Endothelial cell of umbilical vein (primary cell): ENCODE data around the gene ERLIN1. TPM values are rescaled to one million over a fixed set of nuclear protein-coding genes. Genes with fewer than 3 reads are reported as not detected.

ENCODE experiments used
- BruUV-seq: library from RNA; stranded (reverse); fragments of 400-500 nt; replicated peaks from 2 replicates; lab custom pipeline; 2021; lab: Mats Ljungman, UMichigan
- CTCF ChIA-PET: fragments of 300-600, 350-600 bp; sonication (Branson Sonifier 250); formaldehyde crosslinking; loops from one replicate; lab custom pipeline; 2021; ENCODE audit warnings: antibody characterized with exemption, inconsistent platforms; lab: Charles Lee
- POLR2A ChIA-PET: fragments of 300-600, 350-600 bp; sonication (Branson Sonifier 250); formaldehyde crosslinking; loops from one replicate; lab custom pipeline; 2021; ENCODE audit warnings: antibody characterized with exemption, inconsistent platforms; lab: Charles Lee
- DNase-seq: peaks from one replicate; pipeline ENCODE4 v3.0.0-alpha.2; 2011; ENCODE audit warnings: low read depth, low spot score
- FAIRE-seq: peaks from 2 replicates; lab custom pipeline; 2011; peaks lifted over from hg19 to GRCh38; lab: Jason Lieb, UNC
- H2AFZ ChIP-seq: 2 replicates; pipeline ENCODE4 v1.6.0; 2012; ENCODE audit warnings: low read depth, low read length, control low read depth, inconsistent platforms
- H3K27ac ChIP-seq: 2 replicates; pipeline ENCODE4 v1.5.1; 2011; ENCODE audit warnings: low read depth, mild to moderate bottlenecking, control low read depth, low read length, moderate library complexity; ENCODE audit not compliant: insufficient read depth
- H3K27me3 ChIP-seq, 2 experiments: 2 replicates each; pipeline versions ENCODE4 v1.6.0 to v1.6.1; 2011; ENCODE audit warnings: low read length in 2 of 2, mixed read lengths in 1 of 2; ENCODE audit not compliant: control insufficient read depth in 2 of 2, insufficient read depth in 2 of 2
- H3K36me3 ChIP-seq, 2 experiments: 2 replicates in 1 of 2; 3 replicates in 1 of 2; pipeline ENCODE4 v1.5.1; 2011; ENCODE audit warnings: low read length in 2 of 2, mild to moderate bottlenecking in 1 of 2, moderate library complexity in 1 of 2; ENCODE audit not compliant: control insufficient read depth in 2 of 2, insufficient read depth in 2 of 2; ENCODE audit errors: extremely low read depth in 1 of 2
- H3K4me1 ChIP-seq: 3 replicates; pipeline ENCODE4 v1.5.1; 2011; ENCODE audit warnings: mild to moderate bottlenecking, low read length; ENCODE audit not compliant: control insufficient read depth, insufficient read depth; ENCODE audit errors: extremely low read depth
- H3K4me2 ChIP-seq: 2 replicates; pipeline ENCODE4 v1.6.1; 2011; ENCODE audit warnings: low read length, control low read depth, mixed read lengths; ENCODE audit not compliant: insufficient read depth
- H3K4me3 ChIP-seq, 3 experiments: fragments of 200-600 bp in 1 of 3; sonication (generic), shearing (Covaris generic) in 1 of 3; replicated peaks in 1 of 3; 2 replicates each; pipeline ENCODE4 v1.5.1; 2011 to 2016; ENCODE audit warnings: control low read depth in 3 of 3, low read length in 3 of 3, mild to moderate bottlenecking in 2 of 3, inconsistent platforms in 1 of 3, low read depth in 1 of 3, moderate library complexity in 1 of 3; ENCODE audit not compliant: insufficient read depth in 1 of 3
- H3K79me2 ChIP-seq: 2 replicates; pipeline ENCODE4 v1.6.0; 2012; ENCODE audit warnings: low read length, inconsistent platforms; ENCODE audit not compliant: control insufficient read depth, insufficient read depth
- H3K9ac ChIP-seq: replicated peaks from 2 replicates; pipeline ENCODE3; 2011; ENCODE audit warnings: low read length, control low read depth; ENCODE audit not compliant: insufficient read depth; ENCODE audit errors: extremely low read depth
- H3K9me1 ChIP-seq: replicated peaks from 3 replicates; pipeline ENCODE4 v1.6.0; 2011; ENCODE audit warnings: mild to moderate bottlenecking, low read length; ENCODE audit not compliant: control insufficient read depth, insufficient read depth; ENCODE audit errors: extremely low read depth
- H3K9me3 ChIP-seq: replicated peaks from 2 replicates; pipeline ENCODE4 v1.5.1; 2012; ENCODE audit warnings: low read length, inconsistent platforms; ENCODE audit not compliant: control insufficient read depth, insufficient read depth
- H4K20me1 ChIP-seq: replicated peaks from 2 replicates; pipeline ENCODE3; 2011; ENCODE audit warnings: mild to moderate bottlenecking, low read length; ENCODE audit not compliant: control insufficient read depth, insufficient read depth; ENCODE audit errors: extremely low read depth
- CTCF ChIP-seq, 2 donors: IDR thresholded peaks; 1 replicate in 1 of 2; 2 replicates in 1 of 2; pipeline ENCODE4 v1.5.1; 2011; ENCODE audit warnings: low read length in 2 of 2, mild to moderate bottlenecking in 2 of 2, moderate library complexity in 2 of 2, control low read depth in 1 of 2, inconsistent platforms in 1 of 2, low read depth in 1 of 2; ENCODE audit not compliant: insufficient read depth in 1 of 2; ENCODE audit errors: extremely low read depth in 1 of 2
- EZH2 ChIP-seq: IDR thresholded peaks from 2 replicates; pipeline ENCODE4 v1.6.1; 2012; ENCODE audit warnings: borderline replicate concordance, low read depth, mild to moderate bottlenecking, moderate library complexity, low read length, inconsistent platforms; ENCODE audit not compliant: severe bottlenecking
- FOS ChIP-seq: IDR thresholded peaks from 2 replicates; pipeline ENCODE4 v1.6.1; 2011; ENCODE audit warnings: mild to moderate bottlenecking, low read length, moderate library complexity, borderline replicate concordance; ENCODE audit not compliant: insufficient read depth
- GATA2 ChIP-seq: IDR thresholded peaks from 2 replicates; pipeline ENCODE4 v1.7.0; 2011; ENCODE audit warnings: low read depth, mild to moderate bottlenecking, moderate library complexity, mixed read lengths, low read length; ENCODE audit not compliant: insufficient read length, insufficient read depth
- JUN ChIP-seq: IDR thresholded peaks from 2 replicates; pipeline ENCODE4 v1.6.1; 2011; ENCODE audit warnings: borderline replicate concordance, low read depth; ENCODE audit not compliant: insufficient read length, insufficient read depth
- MAX ChIP-seq: IDR thresholded peaks from 2 replicates; pipeline ENCODE4 v1.6.1; 2011; ENCODE audit not compliant: insufficient read depth, insufficient read length
- MYC ChIP-seq: IDR thresholded peaks from one replicate; pipeline ENCODE4 v1.6.1; 2011; ENCODE audit warnings: mild to moderate bottlenecking, low read depth, low read length
- POLR2A ChIP-seq: IDR thresholded peaks from 2 replicates; pipeline ENCODE4 v1.6.1; 2012; ENCODE audit warnings: low read depth, mild to moderate bottlenecking, control low read depth, low read length
- POLR2AphosphoS5 ChIP-seq: IDR thresholded peaks from 2 replicates; pipeline ENCODE4 v1.6.1; 2012; ENCODE audit warnings: low read depth, mild to moderate bottlenecking, control low read depth, low read length, moderate library complexity; ENCODE audit not compliant: insufficient read depth
- dilution Hi-C: fragments of 300-500 bp; cut with MboI; formaldehyde crosslinking; loops from one replicate; pipeline ENCODE4 v1.15.0; 2019; ENCODE audit warnings: low sequenced_read_pairs; ENCODE audit not compliant: extremely low pct_ligation_motif_present
- intact Hi-C: fragments of 100-400 bp; cut with micrococcal nuclease; formaldehyde crosslinking; loops from one replicate; pipeline ENCODE4 v1.10.0; 2022
- polyA plus RNA-seq, 4 experiments: library from polyadenylated mRNA; depleted of rRNA in 3 of 4; stranded (reverse) in 3 of 4; unstranded in 1 of 4; fragments of >200 nt; gene quantifications; 2 replicates each; pipeline versions ENCODE4 v1.2.1 to v1.2.3, GENCODE V29; 2011 to 2012; ENCODE audit warnings: missing spikeins in 1 of 4
- total RNA-seq: library from RNA; stranded (reverse); gene quantifications from 2 replicates; pipeline ENCODE4 v1.2.3, GENCODE V29; 2021

The ERLIN1 gene
- total and polyA plus RNA-seq, 2 donors (not counting 3 experiments of a cell fraction or from before 2014, with no cell fraction given): 30.7 to 51.0 TPM

GRCh38 chr10:100183481-100183880 lies 2.3 kb downstream of the ERLIN1 start:
- Histone ChIP-seq H3K36me3 (peaks cover 0 to 4% of the 10 kb centered on the region in 2 experiments), H3K9ac (no peak overlapping the region), H3K79me2 (peaks cover 42% of the 10 kb centered on the region), H3K4me3 (no peak overlapping the region), H3K27ac (no peak overlapping the region), H3K27me3 (no peaks in the 10 kb centered on the region), H4K20me1 (no peaks in the 10 kb centered on the region), H3K4me2 (no peak overlapping the region), H3K4me1 (peaks cover 16% of the 10 kb centered on the region), H3K9me1 (no peaks in the 10 kb centered on the region), H3K9me3 (no peaks in the 10 kb centered on the region), H2AFZ (no peak overlapping the region)
- BruUV-seq: no TSS peak
- dilution Hi-C loops: no loop called here
- intact Hi-C loops: no loop called here
- DNase-seq (no peak), FAIRE-seq (no peak)
- CTCF ChIA-PET: no interaction called here
- TF ChIP-seq EZH2: no peak
- no peak for TF ChIP-seq POLR2A
- no peak for TF ChIP-seq GATA2
- no peak for TF ChIP-seq CTCF (IDR thresholded peaks at IDR 0.05; ENCODE audit: extremely low read depth in 1 of 2, insufficient read depth in 1 of 2, low read depth in 1 of 2, low read length in 2 of 2)
- TF ChIP-seq MAX: no peak
- TF ChIP-seq POLR2AphosphoS5: no peak
- TF ChIP-seq MYC: no peak
- TF ChIP-seq FOS: no peak
- TF ChIP-seq JUN: no peak
- POLR2A ChIA-PET: no interaction called here
